GM18907 (cell line): ENCODE results near the gene BRF1.
A peak's percentile ranks its signal among the peaks of the same experiment; 100 is the strongest.

Source experiments
- ATAC-seq: cut with Tn5 transposase; IDR thresholded peaks from one replicate; pipeline ENCODE4 v1.9.1; 2021; ENCODE audit warnings: mild to moderate bottlenecking, moderate library complexity; ENCODE audit not compliant: unreplicated experiment

Gene BRF1

DNA sequence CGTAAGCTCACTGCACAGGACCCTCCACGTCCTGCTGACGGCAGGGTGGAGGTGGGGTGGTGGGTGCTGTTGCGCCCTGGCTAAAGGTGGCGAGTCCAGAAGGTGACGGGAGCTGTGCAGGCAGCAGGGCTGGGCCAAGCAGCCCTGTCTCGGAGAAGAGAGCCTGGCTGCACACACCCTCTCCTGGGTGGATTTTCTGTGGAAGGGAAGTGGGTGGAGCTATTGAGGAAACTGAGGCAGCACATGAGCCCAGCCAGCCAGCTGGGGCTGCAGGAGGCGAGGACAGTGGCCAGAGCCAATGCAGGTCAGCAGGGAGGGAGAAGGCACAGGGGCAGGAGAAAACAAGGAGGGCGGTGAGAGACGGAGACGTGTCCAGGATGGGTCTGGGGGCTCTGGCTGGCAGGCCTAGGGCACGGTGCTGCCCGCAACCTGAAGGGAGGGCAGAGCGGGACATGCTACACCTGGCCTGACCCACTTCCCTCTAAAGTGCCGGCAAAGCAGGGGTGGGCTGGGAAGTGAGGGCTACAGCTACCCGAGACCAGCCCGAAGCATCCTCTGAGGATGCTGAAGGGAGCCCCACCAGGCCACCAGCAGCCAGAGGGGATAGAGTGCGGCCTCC is 32.0 kb downstream of the BRF1 start:
- ATAC-seq: no peak

GRCh38 chr14:105267820-105268548 is 32.8 kb downstream of the BRF1 start:
- ATAC-seq: no peak

DNA sequence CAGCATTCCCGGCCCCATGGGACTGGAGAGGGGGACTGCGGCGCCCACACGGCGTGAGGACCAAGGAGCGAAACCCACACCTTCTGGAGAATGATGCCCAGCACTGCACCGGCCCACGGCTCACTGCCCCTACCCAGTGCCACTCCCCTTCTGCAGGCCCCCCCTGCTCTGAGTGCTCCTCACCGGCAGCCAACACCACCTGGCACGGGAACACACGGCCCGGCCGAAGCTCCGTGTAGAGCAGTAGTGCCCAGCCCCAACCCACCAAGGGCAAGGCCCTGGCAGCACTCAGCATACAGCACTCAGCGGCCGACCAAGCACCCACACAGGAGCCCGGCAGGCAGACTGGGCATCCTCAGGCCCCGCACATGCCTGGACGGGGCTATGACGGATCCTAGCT is 39.0 kb downstream of the BRF1 start:
- ATAC-seq: no peak

- no peak for ATAC-seq
Measured at GRCh38 chr14:105260959-105261358, 39.8 kb downstream of the BRF1 start.

DNA sequence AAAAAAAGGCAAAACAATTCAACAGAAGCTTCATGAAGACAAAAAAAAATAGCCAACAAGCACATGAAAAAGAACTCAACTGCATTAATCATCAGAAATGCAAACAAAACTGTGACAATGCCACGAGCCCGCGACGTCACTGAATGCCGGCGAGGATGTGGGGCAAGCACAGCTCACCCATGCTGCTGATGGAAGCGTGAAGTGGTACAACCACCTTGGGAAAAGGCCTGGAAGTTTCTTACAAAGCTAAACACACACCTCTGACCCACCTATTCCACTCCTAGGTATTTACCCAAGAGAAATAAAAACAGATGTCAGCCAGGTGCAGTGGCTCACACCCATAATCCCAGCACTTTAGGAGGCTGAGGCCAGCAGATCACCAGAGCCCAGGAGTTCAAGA is 42.0 kb downstream of the BRF1 start:
- ATAC-seq: no peak

DNA sequence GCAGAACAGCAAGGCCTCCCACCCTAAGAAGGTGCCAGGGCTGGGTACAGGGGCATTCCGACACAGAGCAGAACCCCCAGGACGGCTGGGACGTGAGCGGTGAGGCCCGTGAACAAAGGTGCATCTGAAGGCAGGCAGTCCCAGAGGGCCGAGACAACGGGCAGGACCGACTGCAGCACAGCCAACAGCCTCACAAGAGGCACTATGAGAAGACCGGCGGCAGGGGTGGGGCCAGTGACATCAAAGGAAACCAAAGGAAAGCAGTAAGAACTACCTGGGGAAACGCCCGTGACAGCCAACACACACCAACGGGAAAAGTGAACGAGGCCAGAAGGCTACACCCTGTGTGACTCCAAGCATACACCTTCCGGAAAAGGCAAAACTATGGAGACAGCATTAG is 43.3 kb downstream of the BRF1 start:
- no peak for ATAC-seq

DNA sequence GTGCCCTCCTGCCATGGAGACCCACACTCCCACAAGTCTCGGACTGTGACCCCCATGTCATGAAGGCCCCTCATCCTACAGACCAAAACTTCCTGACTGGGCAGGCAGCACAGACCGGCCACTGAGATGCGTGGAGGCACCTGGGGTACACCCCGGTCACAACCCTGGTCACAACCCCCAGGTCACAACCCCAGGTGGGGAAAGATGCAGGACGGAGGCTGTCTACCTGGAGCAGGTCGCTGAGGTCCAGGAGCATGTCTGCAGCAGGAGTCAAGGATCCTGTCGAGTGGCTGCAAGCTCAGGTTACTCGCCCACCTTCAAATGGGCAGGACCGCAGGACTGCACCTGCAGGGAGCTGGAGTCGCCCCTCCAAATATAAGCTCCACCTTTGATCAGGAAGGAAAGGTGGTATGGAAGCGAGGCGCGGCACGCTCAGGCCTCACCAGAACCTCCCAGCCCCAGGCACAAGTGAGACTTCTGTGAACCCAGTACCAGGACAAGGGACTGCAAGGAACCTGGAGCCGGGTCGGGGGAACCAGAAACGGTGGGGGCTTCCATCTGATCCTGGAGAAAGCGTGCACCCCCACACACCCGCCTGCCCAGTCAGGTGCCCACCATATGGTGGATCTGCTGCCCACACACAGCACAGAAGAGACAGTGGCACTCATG is 44.4 kb downstream of the BRF1 start:
- no peak for ATAC-seq

GRCh38 chr14:105255021-105255507 is 45.7 kb downstream of the BRF1 start:
- ATAC-seq: no peak

GRCh38 chr14:105253329-105253682 is 47.5 kb downstream of the BRF1 start:
- no peak for ATAC-seq

GRCh38 chr14:105252552-105253328 is 48.1 kb downstream of the BRF1 start:
- no peak for ATAC-seq

GRCh38 chr14:105251920-105252319 is 48.9 kb downstream of the BRF1 start:
- no peak for ATAC-seq

DNA sequence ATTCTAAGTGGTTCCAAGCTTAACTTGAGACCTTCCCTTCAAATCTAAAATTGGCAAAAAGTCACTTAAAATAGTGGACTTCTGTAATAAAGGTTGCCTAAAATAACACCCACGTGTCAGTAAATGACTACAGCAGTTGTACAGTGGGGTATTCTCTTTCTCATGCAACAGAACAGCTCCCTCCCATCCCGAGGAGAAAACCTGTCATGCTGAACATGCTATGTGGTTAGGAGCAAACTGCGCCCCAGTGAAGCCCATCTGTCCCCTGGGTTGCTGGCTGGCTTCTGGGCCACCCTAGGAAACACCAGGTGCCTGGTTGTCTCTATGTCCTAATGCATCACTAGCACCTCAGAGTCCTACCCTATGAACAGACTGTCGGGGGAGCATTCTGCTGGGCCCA is 49.8 kb downstream of the BRF1 start:
- ATAC-seq: no peak

- ATAC-seq: no peak
Measured at GRCh38 chr14:105250008-105250366, 50.8 kb downstream of the BRF1 start.

DNA sequence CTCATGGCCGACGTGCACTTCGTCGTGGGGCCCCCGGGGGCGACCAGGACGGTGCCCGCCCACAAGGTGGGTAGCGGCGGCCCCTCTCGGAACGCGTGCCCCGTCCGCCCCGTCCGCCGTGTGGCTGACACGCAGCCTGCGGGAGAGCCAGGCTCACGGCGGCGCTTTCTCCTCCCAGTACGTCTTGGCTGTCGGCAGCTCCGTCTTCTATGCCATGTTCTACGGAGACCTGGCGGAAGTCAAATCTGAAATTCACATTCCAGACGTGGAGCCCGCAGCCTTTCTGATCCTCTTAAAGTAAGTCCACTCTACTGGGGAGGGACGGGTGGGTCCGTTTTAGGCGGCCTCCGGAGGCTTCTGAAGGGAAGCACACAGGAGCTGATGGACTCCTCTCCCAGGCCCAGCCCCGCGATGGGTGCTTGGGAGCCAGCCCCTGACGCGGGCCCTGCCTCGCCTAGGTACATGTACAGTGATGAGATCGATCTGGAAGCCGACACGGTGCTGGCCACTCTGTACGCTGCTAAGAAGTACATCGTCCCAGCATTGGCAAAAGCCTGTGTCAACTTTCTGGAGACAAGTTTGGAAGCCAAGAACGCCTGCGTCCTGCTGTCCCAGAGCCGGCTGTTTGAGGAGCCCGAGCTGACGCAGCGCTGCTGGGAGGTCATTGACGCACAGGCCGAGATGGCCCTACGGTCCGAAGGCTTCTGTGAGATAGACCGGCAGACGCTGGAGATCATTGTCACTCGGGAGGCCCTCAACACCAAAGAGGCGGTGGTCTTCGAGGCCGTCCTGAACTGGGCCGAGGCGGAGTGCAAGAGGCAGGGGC is 51.4 kb downstream of the BRF1 start:
- ATAC-seq: no peak

- ATAC-seq: peak; percentile 79
Measured at GRCh38 chr14:105248368-105249181, 52.2 kb downstream of the BRF1 start, which contains the start of gene BTBD6. Gene BTBD6, plus strand, starts transcription at chr14:105248533. Its CDS starts 179 bp downstream, at chr14:105248712.

GRCh38 chr14:105247715-105248367 is 53.0 kb downstream of the BRF1 start:
- peak; percentile 14 for ATAC-seq

GRCh38 chr14:105247026-105247425 is 53.8 kb downstream of the BRF1 start:
- no peak for ATAC-seq

DNA sequence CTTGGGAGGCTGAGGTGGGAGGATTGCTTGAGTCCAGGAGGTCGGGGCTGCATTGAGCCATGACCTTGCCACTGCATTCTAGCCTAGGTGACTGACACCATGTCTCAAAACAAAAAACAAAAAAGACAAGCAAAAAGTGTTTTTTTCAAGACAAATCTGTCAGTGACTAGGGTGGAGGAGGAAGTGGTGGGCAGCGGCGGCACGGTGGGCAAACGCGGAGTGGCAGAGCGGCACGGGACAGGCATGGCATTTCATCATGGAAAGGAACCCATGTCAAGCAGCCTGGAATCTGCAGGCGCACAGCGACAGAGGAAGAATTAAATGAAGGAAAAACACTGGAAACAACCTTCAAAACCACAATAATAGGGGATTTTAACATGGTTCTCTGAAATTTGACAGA is 56.5 kb downstream of the BRF1 start:
- ATAC-seq: no peak

DNA sequence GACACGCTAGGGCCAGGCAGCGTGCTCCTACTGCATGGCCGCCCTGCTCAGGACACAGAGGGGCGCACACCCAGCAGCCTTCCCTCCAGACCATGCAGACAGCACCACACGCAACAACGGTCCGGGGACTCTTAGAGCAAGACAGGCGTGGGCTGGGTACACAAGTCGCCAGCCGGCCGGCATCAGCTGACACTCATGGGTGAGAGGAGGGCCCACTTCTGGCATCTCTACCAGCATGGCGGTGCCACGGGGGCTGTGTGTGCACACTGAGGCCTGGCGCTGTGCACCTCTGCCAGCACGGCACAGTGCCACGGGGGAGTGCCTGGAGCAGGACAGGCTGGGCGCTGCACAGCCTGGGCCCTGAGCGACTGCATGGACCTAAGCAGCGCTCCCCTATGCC is 59.2 kb downstream of the BRF1 start:
- no peak for ATAC-seq
